Fibroblast of gingiva (primary cell): ENCODE results near the gene GPX3.

Experiments
- DNase-seq: peaks from one replicate; pipeline ENCODE4 v3.0.0-alpha.2; 2011; ENCODE audit warnings: low read depth

GPX3 gene

GRCh38 chr5:151058301-151058700 is 37.9 kb downstream of the GPX3 start:
- DNase-seq = no peak

GRCh38 chr5:151058891-151059489 is 38.6 kb downstream of the GPX3 start:
- DNase-seq = no peak

- no peak for DNase-seq
These were observed 40.4 kb downstream of the GPX3 start for GRCh38 chr5:151060742-151061141.

GRCh38 chr5:151062405-151063141 is 42.2 kb downstream of the GPX3 start:
- DNase-seq = no peak

- peak; percentile 74 for DNase-seq
These were observed 43.0 kb downstream of the GPX3 start for GRCh38 chr5:151063142-151063989.

GRCh38 chr5:151064916-151065499 is 44.6 kb downstream of the GPX3 start:
- DNase-seq = no peak

GRCh38 chr5:151065609-151066008 is 45.2 kb downstream of the GPX3 start:
- DNase-seq = no peak

GRCh38 chr5:151066920-151067319 is 46.5 kb downstream of the GPX3 start:
- no peak for DNase-seq

- DNase-seq = no peak
These were observed 47.4 kb downstream of the GPX3 start for GRCh38 chr5:151067632-151068432.

GRCh38 chr5:151068433-151069197 is 48.2 kb downstream of the GPX3 start:
- DNase-seq = no peak

- peak; percentile 64 for DNase-seq
These were observed 50.1 kb downstream of the GPX3 start for GRCh38 chr5:151070449-151070848.

- DNase-seq = no peak
These were observed 50.6 kb downstream of the GPX3 start for GRCh38 chr5:151071021-151071420.

GRCh38 chr5:151071848-151072629 is 51.6 kb downstream of the GPX3 start:
- no peak for DNase-seq

- DNase-seq = no peak
These were observed 52.2 kb downstream of the GPX3 start for GRCh38 chr5:151072630-151073025.

- DNase-seq = no peak
These were observed 52.9 kb downstream of the GPX3 start for GRCh38 chr5:151073280-151073679.

- no peak for DNase-seq
These were observed 54.2 kb downstream of the GPX3 start for GRCh38 chr5:151074557-151074956.

GRCh38 chr5:151075698-151076331 is 55.4 kb downstream of the GPX3 start:
- DNase-seq = no peak

- no peak for DNase-seq
These were observed 56.2 kb downstream of the GPX3 start for GRCh38 chr5:151076616-151077015.

GRCh38 chr5:151077419-151077818 is 57.0 kb downstream of the GPX3 start:
- DNase-seq = no peak

- DNase-seq = no peak
These were observed 57.6 kb downstream of the GPX3 start for GRCh38 chr5:151077967-151078366.
